Keratinocyte (primary cell): ENCODE measurements around the gene TACC3. TPM values are rescaled to one million over a fixed set of nuclear protein-coding genes. Genes with fewer than 3 reads are reported as not detected.

Experiments
- DNase-seq: peaks from one replicate; pipeline ENCODE4 v3.0.0-alpha.2; 2011; ENCODE audit warnings: low read depth, missing footprints, low spot score
- FAIRE-seq: peaks from 2 replicates; lab custom pipeline; 2011; peaks lifted over from hg19 to GRCh38; lab: Jason Lieb, UNC
- H2AFZ ChIP-seq: 2 replicates; pipeline ENCODE4 v1.6.0; 2012; ENCODE audit warnings: low read length, control low read depth, inconsistent platforms; ENCODE audit not compliant: control insufficient read depth
- H3K27ac ChIP-seq: 2 replicates; pipeline ENCODE4 v1.5.1; 2011; ENCODE audit warnings: low read length; ENCODE audit not compliant: control insufficient read depth, insufficient read depth
- H3K27me3 ChIP-seq: 3 replicates; pipeline ENCODE4 v1.6.0; 2011; ENCODE audit warnings: low read length; ENCODE audit not compliant: control insufficient read depth, insufficient read depth; ENCODE audit errors: extremely low read depth
- H3K36me3 ChIP-seq, 2 experiments: 2 replicates in 1 of 2; 3 replicates in 1 of 2; pipeline ENCODE4 v1.5.1; 2011; ENCODE audit warnings: low read length in 2 of 2, mild to moderate bottlenecking in 1 of 2; ENCODE audit not compliant: control insufficient read depth in 2 of 2, insufficient read depth in 2 of 2; ENCODE audit errors: extremely low read depth in 1 of 2
- H3K4me1 ChIP-seq: 3 replicates; pipeline ENCODE4 v1.5.1; 2011; ENCODE audit warnings: low read length; ENCODE audit not compliant: control insufficient read depth, insufficient read depth; ENCODE audit errors: extremely low read depth
- H3K4me2 ChIP-seq: 3 replicates; pipeline ENCODE4 v1.6.0; 2011; ENCODE audit warnings: low read depth, low read length; ENCODE audit not compliant: control insufficient read depth, insufficient read depth; ENCODE audit errors: extremely low read depth
- H3K4me3 ChIP-seq, 3 experiments: fragments of 200-600 bp in 1 of 3; sonication (generic) in 1 of 3; 2 replicates in 2 of 3; 3 replicates in 1 of 3; pipeline ENCODE4 v1.5.1; 2011 to 2016; ENCODE audit warnings: low read length in 3 of 3, mild to moderate bottlenecking in 3 of 3, control low read depth in 2 of 3, inconsistent platforms in 1 of 3, low read depth in 1 of 3, mixed read lengths in 1 of 3, mixed run types in 1 of 3, moderate library complexity in 1 of 3; ENCODE audit not compliant: control insufficient read depth in 2 of 3, insufficient read depth in 2 of 3; ENCODE audit errors: extremely low read depth in 1 of 3
- H3K79me2 ChIP-seq: 2 replicates; pipeline ENCODE4 v1.6.0; 2012; ENCODE audit warnings: low read length; ENCODE audit not compliant: control insufficient read depth, insufficient read depth
- H3K9ac ChIP-seq: 3 replicates; pipeline ENCODE4 v1.6.0; 2011; ENCODE audit warnings: low read length; ENCODE audit not compliant: control insufficient read depth, insufficient read depth; ENCODE audit errors: extremely low read depth
- H3K9me1 ChIP-seq: 3 replicates; pipeline ENCODE4 v1.6.0; 2011; ENCODE audit warnings: low read length; ENCODE audit not compliant: control insufficient read depth, insufficient read depth; ENCODE audit errors: extremely low read depth
- H3K9me3 ChIP-seq: 2 replicates; pipeline ENCODE4 v1.5.1; 2012; ENCODE audit warnings: low read depth, low read length; ENCODE audit not compliant: control insufficient read depth
- H4K20me1 ChIP-seq: 3 replicates; pipeline ENCODE4 v1.6.0; 2011; ENCODE audit warnings: low read length; ENCODE audit not compliant: control insufficient read depth, insufficient read depth; ENCODE audit errors: extremely low read depth
- EZH2 ChIP-seq: IDR thresholded peaks from one replicate; pipeline ENCODE4 v1.6.1; 2012; ENCODE audit warnings: inconsistent platforms, mild to moderate bottlenecking, low read length, moderate library complexity
- dilution Hi-C: fragments of 300-500 bp; cut with MboI; formaldehyde crosslinking; loops from one replicate; pipeline ENCODE4 v1.7.0; 2020; ENCODE audit warnings: low sequenced_read_pairs; ENCODE audit not compliant: extremely low pct_ligation_motif_present
- polyA plus RNA-seq, 5 experiments: library from polyadenylated mRNA; depleted of rRNA in 3 of 5; stranded (reverse) in 3 of 5; stranded (forward) in 1 of 5; unstranded in 1 of 5; fragments of >200 nt; gene quantifications; 1 replicate in 1 of 5; 2 replicates in 3 of 5; 3 replicates in 1 of 5; pipeline versions ENCODE4 v1.2.1 to v1.2.3, GENCODE V29; 2011 to 2012; ENCODE audit warnings: missing spikeins in 2 of 5, low read depth in 1 of 5, low replicate concordance in 1 of 5
- small RNA-seq, 3 experiments: library from RNA; depleted of rRNA; stranded (forward); fragments of <200 nt; gene quantifications; one replicate each; pipeline ENCODE3, GENCODE V24; 2012; ENCODE audit warnings: low read depth in 3 of 3, low replicate concordance in 1 of 3; ENCODE audit not compliant: insufficient read length in 3 of 3
- TF ChIP-seq, protein P1 (sequence below), 3 experiments: IDR thresholded peaks in 1 of 3; conservative IDR thresholded peaks in 1 of 3; optimal IDR thresholded peaks in 1 of 3; 2 replicates in 2 of 3; 3 replicates in 1 of 3; pipeline versions ENCODE3 to v1.5.1; 2011; ENCODE audit warnings: low read length in 3 of 3, mild to moderate bottlenecking in 3 of 3, moderate library complexity in 2 of 3, control low read depth in 1 of 3, inconsistent platforms in 1 of 3; ENCODE audit not compliant: insufficient read depth in 2 of 3; ENCODE audit errors: extremely low read depth in 1 of 3

TACC3 gene
- polyA plus RNA-seq, 1 donor (not counting 4 experiments of a cell fraction or from before 2014, with no cell fraction given), result 19.1 TPM

DNA sequence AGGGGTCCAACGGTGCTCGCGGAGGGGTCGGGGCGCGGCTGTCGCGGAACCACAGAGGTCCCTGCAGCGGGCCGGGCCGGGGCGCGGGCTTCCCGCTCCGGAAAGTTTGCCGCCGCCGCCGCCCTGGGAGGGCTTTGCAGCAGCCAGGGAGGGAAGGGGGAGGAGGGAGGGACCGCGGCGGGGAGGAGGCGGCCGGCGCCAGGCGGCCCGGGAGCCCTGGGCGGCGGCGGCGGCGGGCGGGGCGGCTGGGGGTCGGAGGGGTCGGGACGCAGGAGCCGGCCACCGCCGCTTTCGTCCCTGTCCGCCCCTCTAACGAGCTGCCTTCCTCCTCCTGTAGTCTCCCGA, 72.1 kb downstream of the TACC3 start:
- Histone ChIP-seq H3K27me3 (peaks cover 8% of the 10 kb centered on the region), H3K9ac (peak overlapping the region; percentile 65), H3K4me2 (no peak overlapping the region), H2AFZ (no peak overlapping the region), H3K79me2 (peaks cover 24% of the 10 kb centered on the region), H3K36me3 (peaks cover 3 to 5% of the 10 kb centered on the region in 2 experiments), H3K4me3 (peak overlapping the region; percentile 55 to 72 (median 68)), H3K9me3 (no peaks in the 10 kb centered on the region), H3K4me1 (peaks cover 23% of the 10 kb centered on the region), H4K20me1 (peaks cover 8% of the 10 kb centered on the region), H3K9me1 (no peaks in the 10 kb centered on the region), H3K27ac (no peak overlapping the region)
- dilution Hi-C loops, result no loop called here
- TF ChIP-seq, protein P1, sequence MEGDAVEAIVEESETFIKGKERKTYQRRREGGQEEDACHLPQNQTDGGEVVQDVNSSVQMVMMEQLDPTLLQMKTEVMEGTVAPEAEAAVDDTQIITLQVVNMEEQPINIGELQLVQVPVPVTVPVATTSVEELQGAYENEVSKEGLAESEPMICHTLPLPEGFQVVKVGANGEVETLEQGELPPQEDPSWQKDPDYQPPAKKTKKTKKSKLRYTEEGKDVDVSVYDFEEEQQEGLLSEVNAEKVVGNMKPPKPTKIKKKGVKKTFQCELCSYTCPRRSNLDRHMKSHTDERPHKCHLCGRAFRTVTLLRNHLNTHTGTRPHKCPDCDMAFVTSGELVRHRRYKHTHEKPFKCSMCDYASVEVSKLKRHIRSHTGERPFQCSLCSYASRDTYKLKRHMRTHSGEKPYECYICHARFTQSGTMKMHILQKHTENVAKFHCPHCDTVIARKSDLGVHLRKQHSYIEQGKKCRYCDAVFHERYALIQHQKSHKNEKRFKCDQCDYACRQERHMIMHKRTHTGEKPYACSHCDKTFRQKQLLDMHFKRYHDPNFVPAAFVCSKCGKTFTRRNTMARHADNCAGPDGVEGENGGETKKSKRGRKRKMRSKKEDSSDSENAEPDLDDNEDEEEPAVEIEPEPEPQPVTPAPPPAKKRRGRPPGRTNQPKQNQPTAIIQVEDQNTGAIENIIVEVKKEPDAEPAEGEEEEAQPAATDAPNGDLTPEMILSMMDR (optimal IDR thresholded peaks at IDR 0.05 in 1 of 3, IDR thresholded peaks at IDR 0.05 in 1 of 3, conservative IDR thresholded peaks at IDR 0.05 in 1 of 3; ENCODE audit: extremely low read depth in 1 of 3, insufficient read depth in 2 of 3, low read length in 3 of 3), result no peak
- no peak for TF ChIP-seq EZH2
- no peak for FAIRE-seq
- DNase-seq, result no peak

- Histone ChIP-seq H3K9me1 (no peaks in the 10 kb centered on the region), H3K79me2 (peaks cover 24% of the 10 kb centered on the region), H3K27ac (no peak overlapping the region), H3K27me3 (peaks cover 8% of the 10 kb centered on the region), H2AFZ (no peak overlapping the region), H3K36me3 (peaks cover 9% of the 10 kb centered on the region in 2 experiments), H3K4me2 (peak overlapping the region; percentile 73), H3K4me1 (peaks cover 20% of the 10 kb centered on the region), H4K20me1 (peaks cover 10% of the 10 kb centered on the region), H3K9ac (peak overlapping the region; percentile 65), H3K9me3 (no peaks in the 10 kb centered on the region), H3K4me3 (peak overlapping the region; percentile 68 to 84 (median 72))
- DNase-seq (no peak), FAIRE-seq (no peak)
- dilution Hi-C loops, result no loop called here
- TF ChIP-seq, protein P1 (optimal IDR thresholded peaks at IDR 0.05 in 1 of 3, IDR thresholded peaks at IDR 0.05 in 1 of 3, conservative IDR thresholded peaks at IDR 0.05 in 1 of 3; ENCODE audit: extremely low read depth in 1 of 3, insufficient read depth in 2 of 3, low read length in 3 of 3), result no peak
- no peak for TF ChIP-seq EZH2
Observed at GRCh38 chr4:1793940-1794808, 72.9 kb downstream of the TACC3 start.

Small RNA genes within 50 kb of the gene (small RNA-seq; reads per million reads assigned to genes)
- 0 reads per million in 3 experiments for gene RF00019

Other genes with a start within 250 kb of the TACC3 start
- 0.50 to 0.99 TPM (median 0.75 TPM) in 3 replicates for gene FAM53A, start 37.2 kb upstream of the TACC3 start, polyA plus RNA-seq
- 52.1 to 90.6 TPM (median 77.1 TPM) in 3 replicates for gene SLBP, start 9.2 kb upstream of the TACC3 start, polyA plus RNA-seq
- 11.7 to 30.0 TPM (median 15.3 TPM) in 3 replicates for gene TMEM129, start 198 bp upstream of the TACC3 start, polyA plus RNA-seq
- 26.4 to 109 TPM (median 45.2 TPM) in 3 replicates for gene FGFR3, start 71.8 kb downstream of the TACC3 start, polyA plus RNA-seq
- 23.4 to 37.7 TPM (median 25.6 TPM) in 3 replicates for gene LETM1, start 134.6 kb downstream of the TACC3 start, polyA plus RNA-seq
- gene NSD2, start 149.9 kb downstream of the TACC3 start, polyA plus RNA-seq, result 4.2 to 25.9 TPM (median 22.6 TPM) in 3 replicates